ENCODE results near the gene SMCR8. TPM values are rescaled to one million over a fixed set of nuclear protein-coding genes. Genes with fewer than 3 reads are reported as not detected.

SMCR8 gene
- total and polyA plus RNA-seq, 2 of the 8 experiments (the other 6 are each of a cell fraction or from before 2014, with no cell fraction given), result 6.9 to 18.5 TPM

DNA sequence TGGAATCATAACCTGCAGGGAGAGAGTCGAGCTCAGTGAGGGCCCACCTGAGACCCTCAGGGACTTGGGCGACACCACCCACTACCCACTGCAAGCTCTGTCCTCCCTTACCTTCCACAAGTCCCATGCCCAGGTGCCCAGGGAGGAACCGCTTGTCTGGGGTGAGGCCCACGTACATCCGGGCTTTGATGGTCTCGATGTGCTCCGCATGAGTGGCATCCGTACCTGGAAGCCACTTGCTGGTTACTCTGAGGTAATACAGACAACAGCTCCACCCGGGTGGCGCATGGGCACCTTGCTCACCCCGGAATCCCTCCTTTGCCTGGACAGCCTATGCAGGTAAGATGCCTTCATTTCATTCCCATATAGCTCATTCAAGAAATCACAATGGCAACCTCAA lies 29.8 kb upstream of the SMCR8 start:
- H3K4me2 ChIP-seq (ENCODE audit: insufficient read depth in 1 of 2, low read depth in 2 of 2, low read length in 2 of 2), result no peak overlapping the region
- DNase-seq (ENCODE audit: low read depth in 1 of 2, low spot score in 2 of 2) (no peak), FAIRE-seq (no peak)
- H3K56ac ChIP-seq (replicated peaks; ENCODE audit: insufficient read length, low read depth, low read length), result no peak overlapping the region
- no peak overlapping the region for H3K23ac ChIP-seq (ENCODE audit: insufficient read length)
- no peak overlapping the region for H3K14ac ChIP-seq (ENCODE audit: insufficient read length)
- no peak overlapping the region for H2BK5ac ChIP-seq (ENCODE audit: low read depth, low read length)
- ChIA-PET CTCF (ENCODE audit: partially characterized antibody) (interaction anchor here (0.8 to 1.8 kb wide), 6 partner anchors 9 to 70 kb away, joined by 3 to 6 read pairs (median 4); no protein-coding TSS in a partner anchor), POLR2A (ENCODE audit: partially characterized antibody) (interaction anchor here (0.6 to 1.8 kb wide), 4 partner anchors 8 to 61 kb away, joined by 3 to 4 read pairs (median 4); no protein-coding TSS in a partner anchor)
- H4K91ac ChIP-seq (replicated peaks; ENCODE audit: insufficient read length, low read length), result no peak overlapping the region
- no peaks in the 10 kb centered on the region for H3K27me3 ChIP-seq (replicated peaks in 1 of 4; ENCODE audit: control insufficient read depth in 3 of 4, extremely low read depth in 1 of 4, insufficient read depth in 3 of 4, low read length in 3 of 4)
- no peak overlapping the region for H3K18ac ChIP-seq (ENCODE audit: extremely low read depth, low read length)
- no peak overlapping the region for H2BK20ac ChIP-seq (ENCODE audit: low read length)
- no peaks in the 10 kb centered on the region; the same call in 1 of the 2 replicates for H3K79me1 ChIP-seq (ENCODE audit: low read depth, low read length)
- peaks cover 46 to 84% (median 72%) of the 10 kb centered on the region in 4 experiments for H3K36me3 ChIP-seq (ENCODE audit: control insufficient read depth in 2 of 4, insufficient read depth in 4 of 4, low read length in 3 of 4)
- peaks cover 3 to 7% of the 10 kb centered on the region in 2 experiments for H4K20me1 ChIP-seq (replicated peaks in 1 of 2; ENCODE audit: control insufficient read depth in 1 of 2, insufficient read depth in 2 of 2, low read length in 2 of 2)
- no peak overlapping the region for H2BK12ac ChIP-seq (ENCODE audit: low read depth, low read length)
- H2BK120ac ChIP-seq (replicated peaks; ENCODE audit: low read depth, low read length), result no peak overlapping the region
- H3K27ac ChIP-seq (ENCODE audit: low read depth, low read length), result no peak overlapping the region
- no peak overlapping the region for H3K4ac ChIP-seq (replicated peaks; ENCODE audit: insufficient read length, low read depth, low read length)
- TF ChIP-seq, protein P1, sequence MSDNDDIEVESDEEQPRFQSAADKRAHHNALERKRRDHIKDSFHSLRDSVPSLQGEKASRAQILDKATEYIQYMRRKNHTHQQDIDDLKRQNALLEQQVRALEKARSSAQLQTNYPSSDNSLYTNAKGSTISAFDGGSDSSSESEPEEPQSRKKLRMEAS (IDR thresholded peaks at IDR 0.05), result no peak
- TF ChIP-seq SP4 (IDR thresholded peaks at IDR 0.05; ENCODE audit: low read length) (no peak), EP300 (IDR thresholded peaks at IDR 0.05; ENCODE audit: borderline replicate concordance in 1 of 2, low read depth in 2 of 2, low read length in 2 of 2) (no peak), RAD21 (IDR thresholded peaks at IDR 0.05 in 1 of 2, conservative IDR thresholded peaks at IDR 0.05 in 1 of 2; ENCODE audit: low read depth in 2 of 2, low read length in 2 of 2) (no peak), RXRA (IDR thresholded peaks at IDR 0.05; ENCODE audit: insufficient read depth, low read depth, low read length) (no peak), POLR2A (IDR thresholded peaks at IDR 0.05; ENCODE audit: control extremely low read depth in 1 of 2, low read depth in 2 of 2, low read length in 2 of 2) (no peak), BCL11A (IDR thresholded peaks at IDR 0.05; ENCODE audit: low read depth in 2 of 2, low read length in 2 of 2) (no peak), KDM1A (IDR thresholded peaks at IDR 0.05; ENCODE audit: borderline replicate concordance, low read length) (no peak), BACH1 (IDR thresholded peaks at IDR 0.05; ENCODE audit: low read length) (no peak), SAP30 (IDR thresholded peaks at IDR 0.05; ENCODE audit: insufficient read depth, insufficient replicate concordance, low read length) (no peak), JUND (IDR thresholded peaks at IDR 0.05; ENCODE audit: low read length) (no peak), CTBP2 (IDR thresholded peaks at IDR 0.05; ENCODE audit: borderline replicate concordance, insufficient read depth, insufficient read length, low read length) (no peak), NRF1 (IDR thresholded peaks at IDR 0.05; ENCODE audit: low read depth, low read length) (no peak)
- no peaks in the 10 kb centered on the region for H3K4me1 ChIP-seq (replicated peaks in 1 of 4; ENCODE audit: control insufficient read depth in 3 of 4, insufficient read depth in 4 of 4, low read length in 3 of 4)
- H2AFZ ChIP-seq (ENCODE audit: low read length), result no peak overlapping the region
- no peak overlapping the region for H4K5ac ChIP-seq (ENCODE audit: insufficient read length, low read depth, low read length)
- no peak overlapping the region; the same call in 1 of the 2 replicates for H4K8ac ChIP-seq (ENCODE audit: extremely low read depth, insufficient read depth, low read length)
- no peaks in the 10 kb centered on the region for H3K79me2 ChIP-seq (ENCODE audit: control insufficient read depth in 1 of 2, insufficient read depth in 2 of 2, low read length in 2 of 2)
- H3K4me3 ChIP-seq (ENCODE audit: extremely low read depth in 1 of 4, insufficient read depth in 2 of 4, low read depth in 3 of 4, low read length in 4 of 4), result no peak overlapping the region
- H3K23me2 ChIP-seq (ENCODE audit: low read depth, low read length), result no peaks in the 10 kb centered on the region
- WGBS, 2 experiments (ENCODE audit: extremely low coverage in 1 of 2, insufficient coverage in 1 of 2, insufficient read length in 1 of 2, insufficient replicate concordance in 2 of 2, low coverage in 1 of 2, low lambda C conversion rate in 2 of 2, missing lambda C conversion rate in 1 of 2), result 93% methylated on average over 11 of the region's 11 CpGs; no CpG with 5 or more reads in 1 of the 2 experiments
- H3K9ac ChIP-seq (replicated peaks in 1 of 4; ENCODE audit: extremely low read depth in 1 of 4, low read depth in 3 of 4, low read length in 3 of 4), result no peak overlapping the region
- no peaks in the 10 kb centered on the region for H3K9me3 ChIP-seq (ENCODE audit: insufficient read depth in 2 of 2, low read depth in 1 of 2, low read length in 1 of 2)
- no peak overlapping the region for H2BK15ac ChIP-seq (ENCODE audit: low read length)
- H2AK5ac ChIP-seq (ENCODE audit: low read depth, low read length), result no peak overlapping the region
